HEK293 (cell line): ENCODE results near the gene EPHB1.

Experiments
- CTCF ChIP-seq: fragments of 450-650 bp; formaldehyde crosslinking; IDR thresholded peaks from 2 replicates; pipeline ENCODE4 v1.5.1; 2016; ENCODE audit warnings: missing biosample characterization, missing genetic modification characterization
- PRDM4 ChIP-seq: fragments of 450-650 bp; formaldehyde crosslinking; IDR thresholded peaks from 2 replicates; pipeline ENCODE4 v1.5.1; 2017; ENCODE audit warnings: missing biosample characterization, missing genetic modification characterization
- TSHZ1 ChIP-seq: fragments of 450-650 bp; formaldehyde crosslinking; IDR thresholded peaks from 2 replicates; pipeline ENCODE4 v1.5.1; 2016; ENCODE audit warnings: missing biosample characterization, missing genetic modification characterization, borderline replicate concordance
- ZBTB1 ChIP-seq: fragments of 450-650 bp; formaldehyde crosslinking; IDR thresholded peaks from 2 replicates; pipeline ENCODE4 v1.5.1; 2016; ENCODE audit warnings: missing biosample characterization, missing genetic modification characterization
- ZNF138 ChIP-seq: fragments of 450-650 bp; formaldehyde crosslinking; IDR thresholded peaks from 2 replicates; pipeline ENCODE4 v1.5.1; 2016; ENCODE audit warnings: missing biosample characterization, missing genetic modification characterization, borderline replicate concordance
- ZNF239 ChIP-seq: fragments of 450-650 bp; formaldehyde crosslinking; IDR thresholded peaks from 2 replicates; pipeline ENCODE4 v1.5.1; 2016; ENCODE audit warnings: missing biosample characterization, missing genetic modification characterization
- ZNF747 ChIP-seq: fragments of 450-650 bp; formaldehyde crosslinking; IDR thresholded peaks from 2 replicates; pipeline ENCODE4 v1.5.1; 2016; ENCODE audit warnings: missing biosample characterization, missing genetic modification characterization

GRCh38 chr3:134998855-134999254 lies 203.8 kb downstream of the EPHB1 start:
- TF ChIP-seq TSHZ1 (tag by site-specific recombination) (no peak), CTCF (no peak), ZBTB1 (tag by site-specific recombination) (no peak), ZNF138 (tag by site-specific recombination) (no peak), PRDM4 (tag by site-specific recombination) (no peak), ZNF239 (tag by site-specific recombination) (no peak), ZNF747 (no peak)
